ENCODE measurements around the gene KRT36. TPM values are rescaled to one million over a fixed set of nuclear protein-coding genes. Genes with fewer than 3 reads are reported as not detected.

The KRT36 gene
- total and polyA plus RNA-seq, 2 of the 8 experiments (the other 6 are each of a cell fraction or from before 2014, with no cell fraction given) = not detected

GRCh38 chr17:41467561-41467960, 22.1 kb downstream of the KRT36 start (continued):
- no peak for TF ChIP-seq CHD7 (IDR thresholded peaks at IDR 0.05; ENCODE audit: insufficient replicate concordance, low read length)
- TF ChIP-seq SIX5 (IDR thresholded peaks at IDR 0.05; ENCODE audit: low read depth, low read length) = no peak
- TF ChIP-seq SIN3A (conservative IDR thresholded peaks at IDR 0.05 in 1 of 2, IDR thresholded peaks at IDR 0.05 in 1 of 2; ENCODE audit: low read depth in 1 of 2, low read length in 2 of 2) = no peak
- no peak for TF ChIP-seq NANOG (IDR thresholded peaks at IDR 0.05; ENCODE audit: insufficient read depth, low read depth, low read length, poor library complexity, severe bottlenecking)
- TF ChIP-seq TCF12 (IDR thresholded peaks at IDR 0.05; ENCODE audit: low read depth, low read length) = no peak
- no peak for TF ChIP-seq ATF2 (IDR thresholded peaks at IDR 0.05; ENCODE audit: low read length)
- no peak for TF ChIP-seq RNF2 (IDR thresholded peaks at IDR 0.05; ENCODE audit: borderline replicate concordance, low read depth, low read length, missing control alignments, poor library complexity, severe bottlenecking)
- no peak for TF ChIP-seq SP1 (IDR thresholded peaks at IDR 0.05; ENCODE audit: low read depth, low read length)
- no peak for TF ChIP-seq EP300 (IDR thresholded peaks at IDR 0.05; ENCODE audit: borderline replicate concordance in 1 of 2, low read depth in 2 of 2, low read length in 2 of 2)
